ENCODE results near the gene FAM3B.

- TF ChIP-seq ZNF274 (IDR thresholded peaks at IDR 0.05; ENCODE audit: low read depth, low read length) = no peak
- TF ChIP-seq YY1 (IDR thresholded peaks at IDR 0.05; ENCODE audit: insufficient read depth, insufficient read length) = no peak
Observed at GRCh38 chr21:41390043-41390639, 73.5 kb downstream of the FAM3B start.

Data from NT2/D1 (cell line).